Measurements from ENCODE around the gene MSI2. TPM values are rescaled to one million over a fixed set of nuclear protein-coding genes. Genes with fewer than 3 reads are reported as not detected.
A peak's percentile ranks its signal among the peaks of the same experiment; 100 is the strongest.
"Not testable (repeated sequence)": the region's sequence is repeated elsewhere in the genome, so short reads cannot be mapped to it uniquely, and the experiment has no call there.

MSI2 gene
- total RNA-seq (2014; rRNA removed; shearing (Covaris generic)) = 74.8 and 85.2 TPM in 2 replicates
- 57.7 and 64.7 TPM in 2 replicates for polyA plus RNA-seq (2015; cell fraction: cytosol; rRNA removed)
- polyA plus RNA-seq (2015; cell fraction: nucleus; rRNA removed) = 64.3 and 74.9 TPM in 2 replicates

GRCh38 chr17:57255776-57256681 is at the start of gene MSI2:
Gene MSI2, plus strand, starts transcription at chr17:57256523. Its CDS starts 220 bp downstream, at chr17:57256743.
- in situ Hi-C loops (cut with HindIII; ENCODE audit: low pct_unique_long_range_greater_than_20kb, low sequenced_read_pairs) = no loop called here
- DNase-seq (ENCODE audit: low read depth, low spot score) = peak; percentile 94

GRCh38 chr17:57206928-57207327 is 49.4 kb upstream of the MSI2 start:
- in situ Hi-C loops (cut with HindIII; ENCODE audit: low pct_unique_long_range_greater_than_20kb, low sequenced_read_pairs) = no loop called here
- DNase-seq (ENCODE audit: low read depth, low spot score) = no peak

GRCh38 chr17:57207396-57207795 is 48.9 kb upstream of the MSI2 start:
- in situ Hi-C loops (cut with HindIII; ENCODE audit: low pct_unique_long_range_greater_than_20kb, low sequenced_read_pairs) = no loop called here
- no peak for DNase-seq (ENCODE audit: low read depth, low spot score)

GRCh38 chr17:57210224-57210553 is 46.1 kb upstream of the MSI2 start:
- peak; percentile 54 for DNase-seq (ENCODE audit: low read depth, low spot score)
- in situ Hi-C loops (cut with HindIII; ENCODE audit: low pct_unique_long_range_greater_than_20kb, low sequenced_read_pairs) = no loop called here

GRCh38 chr17:57210972-57211411 is 45.3 kb upstream of the MSI2 start:
- in situ Hi-C loops (cut with HindIII; ENCODE audit: low pct_unique_long_range_greater_than_20kb, low sequenced_read_pairs) = no loop called here
- no peak for DNase-seq (ENCODE audit: low read depth, low spot score)

- in situ Hi-C loops (cut with HindIII; ENCODE audit: low pct_unique_long_range_greater_than_20kb, low sequenced_read_pairs) = no loop called here
- DNase-seq (ENCODE audit: low read depth, low spot score) = peak; percentile 87
Measured at GRCh38 chr17:57211543-57211942, 44.8 kb upstream of the MSI2 start.

GRCh38 chr17:57213180-57213825 is 43.0 kb upstream of the MSI2 start:
- in situ Hi-C loops (cut with HindIII; ENCODE audit: low pct_unique_long_range_greater_than_20kb, low sequenced_read_pairs) = no loop called here
- no peak for DNase-seq (ENCODE audit: low read depth, low spot score)

GRCh38 chr17:57215317-57215716 is 41.0 kb upstream of the MSI2 start:
- no peak for DNase-seq (ENCODE audit: low read depth, low spot score)
- in situ Hi-C loops (cut with HindIII; ENCODE audit: low pct_unique_long_range_greater_than_20kb, low sequenced_read_pairs) = no loop called here

- DNase-seq (ENCODE audit: low read depth, low spot score) = no peak
- in situ Hi-C loops (cut with HindIII; ENCODE audit: low pct_unique_long_range_greater_than_20kb, low sequenced_read_pairs) = loop anchor here (10.0 kb wide), 1 partner anchor 183 kb away; no protein-coding TSS in a partner anchor
Measured at GRCh38 chr17:57221366-57222350, 34.7 kb upstream of the MSI2 start.

GRCh38 chr17:57222422-57222821 is 33.9 kb upstream of the MSI2 start:
- in situ Hi-C loops (cut with HindIII; ENCODE audit: low pct_unique_long_range_greater_than_20kb, low sequenced_read_pairs) = loop anchor here (10.0 kb wide), 1 partner anchor 182 kb away; no protein-coding TSS in a partner anchor

GRCh38 chr17:57225127-57225526 is 31.2 kb upstream of the MSI2 start:
- DNase-seq (ENCODE audit: low read depth, low spot score) = no peak
- in situ Hi-C loops (cut with HindIII; ENCODE audit: low pct_unique_long_range_greater_than_20kb, low sequenced_read_pairs) = loop anchor here (10.0 kb wide), 1 partner anchor 180 kb away; no protein-coding TSS in a partner anchor

More at GRCh38 chr17:57222422-57222821, 33.9 kb upstream of the MSI2 start:
- not testable (repeated sequence) for DNase-seq (ENCODE audit: low read depth, low spot score)

GRCh38 chr17:57226793-57227192 is 29.5 kb upstream of the MSI2 start:
- no peak for DNase-seq (ENCODE audit: low read depth, low spot score)
- in situ Hi-C loops (cut with HindIII; ENCODE audit: low pct_unique_long_range_greater_than_20kb, low sequenced_read_pairs) = loop anchor here (10.0 kb wide), 1 partner anchor 178 kb away; no protein-coding TSS in a partner anchor

- in situ Hi-C loops (cut with HindIII; ENCODE audit: low pct_unique_long_range_greater_than_20kb, low sequenced_read_pairs) = loop anchor here (10.0 kb wide), 1 partner anchor 176 kb away; no protein-coding TSS in a partner anchor
- DNase-seq (ENCODE audit: low read depth, low spot score) = no peak
Measured at GRCh38 chr17:57228911-57229310, 27.4 kb upstream of the MSI2 start.

- in situ Hi-C loops (cut with HindIII; ENCODE audit: low pct_unique_long_range_greater_than_20kb, low sequenced_read_pairs) = no loop called here
Measured at GRCh38 chr17:57234061-57234738, 22.1 kb upstream of the MSI2 start.

GRCh38 chr17:57234739-57235092 is 21.6 kb upstream of the MSI2 start:
- no peak for DNase-seq (ENCODE audit: low read depth, low spot score)
- in situ Hi-C loops (cut with HindIII; ENCODE audit: low pct_unique_long_range_greater_than_20kb, low sequenced_read_pairs) = no loop called here

More at GRCh38 chr17:57234061-57234738, 22.1 kb upstream of the MSI2 start:
- DNase-seq (ENCODE audit: low read depth, low spot score) = no peak

- DNase-seq (ENCODE audit: low read depth, low spot score) = no peak
- in situ Hi-C loops (cut with HindIII; ENCODE audit: low pct_unique_long_range_greater_than_20kb, low sequenced_read_pairs) = no loop called here
Measured at GRCh38 chr17:57235124-57235523, 21.2 kb upstream of the MSI2 start.

All from SK-MEL-5 (cell line).